HL-60 (cell line): Measurements from ENCODE around the gene TMEM208.

Experiments
- GABPA ChIP-seq: IDR thresholded peaks from 2 replicates; pipeline ENCODE4 v1.6.1; 2012; ENCODE audit warnings: low read depth
- POLR2AphosphoS5 ChIP-seq: IDR thresholded peaks from 2 replicates; pipeline ENCODE4 v1.6.1; 2012; ENCODE audit warnings: low read depth
- TF ChIP-seq, protein P1 (sequence below): IDR thresholded peaks from one replicate; pipeline ENCODE4 v1.5.1; 2011; ENCODE audit warnings: low read length, control low read depth, inconsistent platforms; ENCODE audit not compliant: insufficient read depth
- TF ChIP-seq, protein P2 (sequence below): IDR thresholded peaks from 2 replicates; pipeline ENCODE4 v1.6.1; 2012; ENCODE audit warnings: low read depth; ENCODE audit not compliant: insufficient replicate concordance

DNA sequence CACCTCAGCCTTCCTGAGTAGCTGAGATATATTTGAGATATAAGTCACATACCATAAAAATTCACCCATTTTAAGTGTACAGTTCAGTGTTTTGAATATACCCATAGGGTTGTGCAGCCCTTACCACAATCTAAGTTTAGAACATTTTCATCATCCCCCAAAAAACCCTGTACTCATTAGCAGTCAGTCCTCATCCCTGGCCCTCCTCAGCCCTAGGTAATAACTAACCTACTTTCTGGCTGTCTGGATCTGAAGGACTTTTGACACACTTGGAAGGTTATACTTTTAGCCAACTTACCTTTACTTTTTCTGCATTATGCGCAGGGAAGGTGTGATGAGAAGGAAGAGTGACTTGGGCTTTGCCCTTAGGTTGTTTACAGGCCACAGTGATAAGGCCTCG is 48.4 kb downstream of the TMEM208 start:
- TF ChIP-seq, protein P1, sequence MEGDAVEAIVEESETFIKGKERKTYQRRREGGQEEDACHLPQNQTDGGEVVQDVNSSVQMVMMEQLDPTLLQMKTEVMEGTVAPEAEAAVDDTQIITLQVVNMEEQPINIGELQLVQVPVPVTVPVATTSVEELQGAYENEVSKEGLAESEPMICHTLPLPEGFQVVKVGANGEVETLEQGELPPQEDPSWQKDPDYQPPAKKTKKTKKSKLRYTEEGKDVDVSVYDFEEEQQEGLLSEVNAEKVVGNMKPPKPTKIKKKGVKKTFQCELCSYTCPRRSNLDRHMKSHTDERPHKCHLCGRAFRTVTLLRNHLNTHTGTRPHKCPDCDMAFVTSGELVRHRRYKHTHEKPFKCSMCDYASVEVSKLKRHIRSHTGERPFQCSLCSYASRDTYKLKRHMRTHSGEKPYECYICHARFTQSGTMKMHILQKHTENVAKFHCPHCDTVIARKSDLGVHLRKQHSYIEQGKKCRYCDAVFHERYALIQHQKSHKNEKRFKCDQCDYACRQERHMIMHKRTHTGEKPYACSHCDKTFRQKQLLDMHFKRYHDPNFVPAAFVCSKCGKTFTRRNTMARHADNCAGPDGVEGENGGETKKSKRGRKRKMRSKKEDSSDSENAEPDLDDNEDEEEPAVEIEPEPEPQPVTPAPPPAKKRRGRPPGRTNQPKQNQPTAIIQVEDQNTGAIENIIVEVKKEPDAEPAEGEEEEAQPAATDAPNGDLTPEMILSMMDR = no peak
- TF ChIP-seq, protein P2, sequence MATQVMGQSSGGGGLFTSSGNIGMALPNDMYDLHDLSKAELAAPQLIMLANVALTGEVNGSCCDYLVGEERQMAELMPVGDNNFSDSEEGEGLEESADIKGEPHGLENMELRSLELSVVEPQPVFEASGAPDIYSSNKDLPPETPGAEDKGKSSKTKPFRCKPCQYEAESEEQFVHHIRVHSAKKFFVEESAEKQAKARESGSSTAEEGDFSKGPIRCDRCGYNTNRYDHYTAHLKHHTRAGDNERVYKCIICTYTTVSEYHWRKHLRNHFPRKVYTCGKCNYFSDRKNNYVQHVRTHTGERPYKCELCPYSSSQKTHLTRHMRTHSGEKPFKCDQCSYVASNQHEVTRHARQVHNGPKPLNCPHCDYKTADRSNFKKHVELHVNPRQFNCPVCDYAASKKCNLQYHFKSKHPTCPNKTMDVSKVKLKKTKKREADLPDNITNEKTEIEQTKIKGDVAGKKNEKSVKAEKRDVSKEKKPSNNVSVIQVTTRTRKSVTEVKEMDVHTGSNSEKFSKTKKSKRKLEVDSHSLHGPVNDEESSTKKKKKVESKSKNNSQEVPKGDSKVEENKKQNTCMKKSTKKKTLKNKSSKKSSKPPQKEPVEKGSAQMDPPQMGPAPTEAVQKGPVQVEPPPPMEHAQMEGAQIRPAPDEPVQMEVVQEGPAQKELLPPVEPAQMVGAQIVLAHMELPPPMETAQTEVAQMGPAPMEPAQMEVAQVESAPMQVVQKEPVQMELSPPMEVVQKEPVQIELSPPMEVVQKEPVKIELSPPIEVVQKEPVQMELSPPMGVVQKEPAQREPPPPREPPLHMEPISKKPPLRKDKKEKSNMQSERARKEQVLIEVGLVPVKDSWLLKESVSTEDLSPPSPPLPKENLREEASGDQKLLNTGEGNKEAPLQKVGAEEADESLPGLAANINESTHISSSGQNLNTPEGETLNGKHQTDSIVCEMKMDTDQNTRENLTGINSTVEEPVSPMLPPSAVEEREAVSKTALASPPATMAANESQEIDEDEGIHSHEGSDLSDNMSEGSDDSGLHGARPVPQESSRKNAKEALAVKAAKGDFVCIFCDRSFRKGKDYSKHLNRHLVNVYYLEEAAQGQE = no peak
- TF ChIP-seq POLR2AphosphoS5 (no peak), GABPA (no peak)
